Epidermal melanocyte (primary cell): ENCODE data around the gene ARL5A.
A peak's percentile ranks its signal among the peaks of the same experiment; 100 is the strongest.

Experiments used
- DNase-seq: peaks from one replicate; pipeline ENCODE4 v3.0.0; 2011; ENCODE audit warnings: low spot score; ENCODE audit not compliant: insufficient read length

The ARL5A gene

GRCh38 chr2:151840216-151841046, 12.2 kb upstream of the ARL5A start:
- no peak for DNase-seq

GRCh38 chr2:151837926-151838325, 9.7 kb upstream of the ARL5A start:
- no peak for DNase-seq

- no peak for DNase-seq
Observed at GRCh38 chr2:151833984-151834383, 5.8 kb upstream of the ARL5A start.

- no peak for DNase-seq
Observed at GRCh38 chr2:151830961-151831360, 2.7 kb upstream of the ARL5A start.

GRCh38 chr2:151828890-151829324, 686 bp upstream of the ARL5A start:
- no peak for DNase-seq

- DNase-seq, result no peak
Observed at GRCh38 chr2:151827564-151828142, 568 bp downstream of the ARL5A start.

GRCh38 chr2:151826737-151827157, 1.5 kb downstream of the ARL5A start:
- no peak for DNase-seq

- no peak for DNase-seq
Observed at GRCh38 chr2:151824886-151825285, 3.3 kb downstream of the ARL5A start.

GRCh38 chr2:151823651-151824050, 4.6 kb downstream of the ARL5A start:
- no peak for DNase-seq

GRCh38 chr2:151819920-151820319, 8.3 kb downstream of the ARL5A start:
- no peak for DNase-seq

GRCh38 chr2:151817929-151818328, 10.3 kb downstream of the ARL5A start:
- DNase-seq, result peak; percentile 35

GRCh38 chr2:151816843-151817242, 11.4 kb downstream of the ARL5A start:
- DNase-seq, result no peak

- DNase-seq, result no peak
Observed at GRCh38 chr2:151815821-151816489, 12.3 kb downstream of the ARL5A start.

- no peak for DNase-seq
Observed at GRCh38 chr2:151810489-151810888, 17.7 kb downstream of the ARL5A start.

GRCh38 chr2:151809073-151809383, 19.2 kb downstream of the ARL5A start:
- no peak for DNase-seq

- no peak for DNase-seq
Observed at GRCh38 chr2:151808258-151809072, 19.8 kb downstream of the ARL5A start.

GRCh38 chr2:151805961-151806360, 22.3 kb downstream of the ARL5A start:
- no peak for DNase-seq

GRCh38 chr2:151805343-151805742, 22.9 kb downstream of the ARL5A start:
- DNase-seq, result no peak

- DNase-seq, result no peak
Observed at GRCh38 chr2:151803811-151804210, 24.4 kb downstream of the ARL5A start.

- no peak for DNase-seq
Observed at GRCh38 chr2:151802315-151802714, 25.9 kb downstream of the ARL5A start.

- no peak for DNase-seq
Observed at GRCh38 chr2:151799886-151800292, 28.3 kb downstream of the ARL5A start.

- DNase-seq, result no peak
Observed at GRCh38 chr2:151796774-151797173, 31.4 kb downstream of the ARL5A start.
